ENCODE results near the gene STAC3. TPM values are rescaled to one million over a fixed set of nuclear protein-coding genes. Genes with fewer than 3 reads are reported as not detected.

Gene STAC3
- total RNA-seq, 2 experiments from 2014 or later, result 0.71 to 1.4 TPM

DNA sequence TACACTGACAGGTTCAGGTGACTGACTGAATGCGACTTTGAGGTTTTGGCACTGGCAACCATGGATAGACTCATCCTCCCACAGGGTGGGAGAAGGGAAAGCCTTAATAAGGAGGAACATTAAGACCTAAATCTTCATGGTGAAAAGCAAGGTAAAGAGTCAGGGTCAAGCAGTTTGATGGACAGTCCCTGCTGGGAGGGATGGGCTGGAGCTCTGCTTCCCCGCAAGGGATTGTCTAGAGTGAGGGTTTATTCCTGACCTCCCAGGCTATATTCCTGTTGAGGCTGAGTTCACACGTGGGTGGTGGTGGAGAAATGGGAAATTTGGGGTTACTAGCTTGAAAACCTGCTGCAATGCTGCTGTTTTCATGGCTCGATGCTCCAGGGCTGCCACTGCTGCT, 9.4 kb upstream of the STAC3 start:
- POLR2A ChIA-PET, result no interaction called here
- CTCF ChIA-PET, result interaction anchor here (1.0 to 3.0 kb wide), 3 partner anchors 10 to 47 kb away, joined by 3 to 8 read pairs (median 6); no protein-coding TSS in a partner anchor

- CTCF ChIA-PET, result interaction anchor here (1.4 to 1.7 kb wide), 2 partner anchors 11 to 17 kb away, joined by 3 to 6 read pairs; no protein-coding TSS in a partner anchor
- POLR2A ChIA-PET, result no interaction called here
These were observed 8.3 kb upstream of the STAC3 start for GRCh38 chr12:57258977-57259970.

- ChIA-PET CTCF (interaction anchor here (1.2 kb wide), 1 partner anchor 13 kb away, joined by 4 read pairs; no protein-coding TSS in a partner anchor), POLR2A (no interaction called here)
These were observed 4.9 kb upstream of the STAC3 start for GRCh38 chr12:57255916-57256315.

DNA sequence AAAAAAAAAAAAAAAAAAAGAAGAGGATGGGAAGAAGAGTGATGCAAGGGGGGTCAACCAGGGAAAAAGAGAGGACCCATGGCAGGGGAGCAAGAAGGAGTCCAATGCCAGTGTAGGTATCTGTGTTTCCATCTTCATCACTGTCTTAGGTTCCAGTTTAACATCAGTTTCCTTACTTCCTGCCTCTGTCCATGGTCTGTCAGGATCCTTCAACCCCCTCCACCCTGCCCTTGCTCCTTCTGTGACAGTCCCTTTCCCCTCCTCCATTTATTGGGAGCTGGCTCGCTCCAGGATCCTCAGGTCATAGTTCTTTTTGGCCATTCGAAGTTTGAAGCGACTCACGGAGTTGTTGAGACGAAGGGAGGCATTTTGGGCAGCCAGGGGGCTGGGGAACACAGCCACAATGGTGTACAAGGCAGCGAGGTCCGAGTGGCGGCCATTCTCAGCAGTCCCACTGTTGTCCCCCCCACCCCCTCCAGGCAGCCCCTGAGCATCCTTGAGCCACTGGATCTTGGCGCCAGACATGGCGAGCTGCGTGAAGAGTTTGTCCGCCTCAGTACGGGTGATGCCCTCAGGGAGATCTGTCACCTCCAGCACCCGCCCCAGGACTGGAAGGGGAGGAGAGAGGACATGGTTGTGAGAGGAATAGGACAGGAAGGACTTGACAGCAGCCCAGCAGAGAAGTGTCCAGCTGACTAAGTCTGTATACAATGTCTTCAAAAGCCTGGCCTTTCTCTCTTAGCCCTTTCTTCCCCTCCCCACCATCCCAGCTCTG, 3.7 kb upstream of the STAC3 start:
- ChIA-PET CTCF (interaction anchor here (0.8 to 1.0 kb wide), 2 partner anchors 41 to 53 kb away, joined by 3 read pairs; no protein-coding TSS in a partner anchor), POLR2A (interaction anchor here (0.6 kb wide), 1 partner anchor 206 kb away, joined by 8 read pairs; no protein-coding TSS in a partner anchor)

DNA sequence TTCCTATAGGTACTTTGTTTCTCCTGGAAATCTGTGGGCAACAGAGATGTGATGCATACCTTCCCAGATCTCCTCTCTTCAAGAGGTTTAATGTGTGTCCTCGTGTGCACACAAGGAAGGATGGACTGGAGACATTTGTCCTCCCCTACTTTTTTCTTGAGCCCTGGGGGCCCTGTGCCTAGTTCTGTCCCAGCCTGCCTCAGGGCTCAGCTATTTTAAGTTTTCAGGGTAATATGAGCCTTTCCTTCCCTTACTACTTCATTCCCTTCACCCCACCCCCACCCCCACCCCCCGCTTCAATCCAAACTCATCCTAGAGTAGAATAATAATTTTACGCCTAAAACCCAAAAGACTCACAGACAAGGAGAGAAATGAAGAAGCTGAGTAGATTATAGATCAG, 446 bp downstream of the STAC3 start:
- ChIA-PET CTCF (interaction anchor here (0.6 to 6.6 kb wide), 4 partner anchors 10 to 307 kb away, joined by 3 to 40 read pairs (median 3); no protein-coding TSS in a partner anchor), POLR2A (no interaction called here)

DNA sequence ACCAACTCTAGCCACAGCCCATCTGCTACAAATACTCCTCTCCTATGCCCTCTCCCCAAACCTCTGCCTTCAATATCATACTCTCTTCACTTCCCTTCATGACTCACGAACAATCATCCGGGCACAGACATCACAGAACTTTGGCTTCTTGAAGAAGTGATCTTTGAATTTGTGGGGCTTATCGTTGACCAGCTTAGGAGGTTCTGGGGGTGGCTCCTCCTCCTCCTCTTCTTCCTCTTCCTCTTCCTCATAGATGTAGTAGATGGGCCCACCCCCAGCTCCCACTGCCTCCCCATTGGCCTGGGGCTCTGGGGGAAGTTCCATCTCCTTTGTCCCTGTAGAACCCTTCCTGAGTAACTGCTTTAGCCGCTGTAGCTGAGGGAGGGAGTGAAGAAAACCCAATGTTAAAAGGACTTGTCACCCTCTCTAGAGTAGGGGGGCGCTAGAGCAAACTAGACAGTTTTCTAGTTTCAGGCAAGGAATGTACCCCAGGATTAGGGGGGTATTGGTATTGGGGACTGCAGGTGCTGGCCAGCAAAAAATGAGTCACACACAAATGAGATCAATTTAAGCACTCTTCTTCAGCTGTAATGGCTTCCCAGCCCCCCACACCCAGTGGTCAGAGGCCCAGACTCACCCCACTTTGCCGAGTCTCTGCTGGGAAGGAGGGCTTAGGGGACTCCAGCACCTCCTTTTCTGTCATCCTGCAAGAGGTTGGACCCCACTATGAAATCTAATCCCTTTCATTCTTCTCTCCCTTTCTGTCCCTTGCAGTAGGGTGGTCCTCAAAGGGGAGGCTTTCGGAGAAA, 1.8 kb downstream of the STAC3 start:
- ChIA-PET CTCF (interaction anchor here (0.6 to 6.6 kb wide), 3 partner anchors 8 to 407 kb away, joined by 3 to 40 read pairs (median 3); no protein-coding TSS in a partner anchor), POLR2A (no interaction called here)

DNA sequence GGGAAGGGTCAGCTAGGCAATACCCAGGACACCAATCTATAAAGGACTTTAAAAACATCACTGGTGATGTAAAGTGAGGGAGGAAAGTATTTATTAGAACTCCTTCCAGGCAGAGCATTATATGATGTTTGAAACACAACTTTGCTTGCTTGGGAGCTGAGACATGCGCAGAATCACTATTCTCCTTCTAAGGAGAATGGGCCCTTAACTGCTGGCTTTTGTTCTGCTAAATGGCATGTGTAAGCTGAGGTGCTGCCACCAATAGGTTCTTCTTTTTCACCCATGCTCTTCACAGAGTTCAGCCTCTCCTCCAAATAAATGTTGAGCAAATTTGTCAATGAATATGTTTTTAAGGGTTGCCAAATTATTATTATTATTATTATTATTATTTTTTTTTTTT, 3.9 kb downstream of the STAC3 start:
- ChIA-PET POLR2A (no interaction called here), CTCF (interaction anchor here (0.6 to 12.1 kb wide), 3 partner anchors 17 to 33 kb away, joined by 3 to 316 read pairs (median 40); partner anchors contain the start of gene SHMT2)

GRCh38 chr12:57244312-57244696, 6.7 kb downstream of the STAC3 start:
- CTCF ChIA-PET, result interaction anchor here (0.9 to 12.1 kb wide), 8 partner anchors 8 to 211 kb away, joined by 3 to 327 read pairs (median 7); partner anchors contain the start of genes INHBC, INHBE, NXPH4 and SHMT2
- POLR2A ChIA-PET, result no interaction called here

DNA sequence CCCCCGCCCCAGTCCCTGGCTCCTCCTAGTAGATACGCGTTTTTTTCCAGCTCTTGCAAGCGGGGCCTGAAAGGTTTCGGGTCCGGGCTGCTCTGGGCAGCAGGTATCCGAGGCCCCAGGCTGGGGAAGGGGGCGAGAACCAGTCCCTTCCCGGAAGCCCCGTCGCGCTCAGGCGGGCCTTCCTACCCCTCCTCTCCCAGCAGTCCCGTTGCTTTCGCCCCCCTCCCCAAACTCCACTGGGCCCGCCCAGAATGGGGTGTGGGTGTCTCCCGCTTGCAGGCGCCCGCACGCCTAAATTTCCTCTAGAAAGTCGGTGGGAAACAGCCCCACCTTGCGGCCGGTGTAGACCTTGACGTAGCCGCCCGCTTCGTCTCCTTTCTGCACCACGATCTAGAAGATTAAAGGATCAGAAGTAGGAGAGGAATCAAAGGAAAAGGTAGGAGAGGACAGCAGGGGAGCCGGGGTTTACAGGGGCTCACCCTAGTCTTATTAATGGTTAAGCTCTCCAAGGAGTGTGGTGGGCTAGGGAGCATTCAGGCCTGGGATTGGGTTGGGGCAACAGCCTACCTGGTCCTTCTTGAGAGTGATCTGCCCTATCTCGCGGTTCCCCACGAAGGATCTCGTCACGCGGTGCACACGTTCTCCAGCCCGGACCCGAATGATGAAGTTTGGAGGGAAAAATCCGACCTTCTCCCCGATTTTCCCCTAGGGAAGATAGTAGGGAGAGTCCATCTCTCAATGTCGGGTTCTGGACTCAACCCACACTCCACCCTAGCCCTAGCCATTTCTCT, 7.3 kb downstream of the STAC3 start:
- POLR2A ChIA-PET, result interaction anchor here (0.6 to 1.4 kb wide), 3 partner anchors 14 to 215 kb away, joined by 3 to 12 read pairs (median 6); partner anchors contain the start of gene SHMT2
- CTCF ChIA-PET, result interaction anchor here (0.6 to 12.1 kb wide), 26 partner anchors 9 to 220 kb away, joined by 3 to 327 read pairs (median 4); partner anchors contain the start of genes INHBC, INHBE, NXPH4 and SHMT2

- POLR2A ChIA-PET, result interaction anchor here (0.6 to 1.4 kb wide), 5 partner anchors 14 to 216 kb away, joined by 3 to 12 read pairs (median 3); partner anchors contain the start of gene SHMT2
- CTCF ChIA-PET, result interaction anchor here (0.6 to 12.1 kb wide), 28 partner anchors 13 to 223 kb away, joined by 3 to 327 read pairs (median 4); partner anchors contain the start of genes INHBE, NXPH4 and SHMT2
These were observed 8.1 kb downstream of the STAC3 start for GRCh38 chr12:57242691-57243454.

DNA sequence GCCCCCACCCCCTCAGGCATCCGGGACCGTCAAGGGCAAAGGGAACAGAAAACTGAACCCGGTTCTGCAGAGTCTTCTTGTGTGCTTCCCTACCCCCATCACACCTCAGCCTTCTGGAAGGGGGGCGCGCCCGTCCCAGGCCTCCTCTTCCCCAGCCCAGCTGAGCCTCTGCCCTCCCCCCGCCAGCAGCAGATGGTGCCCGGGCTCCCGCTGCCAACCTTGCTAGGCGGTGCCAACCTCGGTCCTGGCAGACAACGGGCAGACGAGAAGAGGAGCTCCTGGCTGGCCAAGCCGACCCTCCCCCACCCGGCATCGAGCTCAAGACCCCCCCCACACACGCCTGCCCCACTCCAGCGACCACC, 8.7 kb downstream of the STAC3 start:
- CTCF ChIA-PET, result interaction anchor here (0.8 to 12.1 kb wide), 22 partner anchors 13 to 223 kb away, joined by 3 to 327 read pairs (median 4); partner anchors contain the start of genes INHBE, NXPH4 and SHMT2
- POLR2A ChIA-PET, result interaction anchor here (0.6 to 3.7 kb wide), 4 partner anchors 13 to 211 kb away, joined by 3 to 39 read pairs (median 8); partner anchors contain the start of gene SHMT2

GRCh38 chr12:57241402-57242310, 9.3 kb downstream of the STAC3 start:
- POLR2A ChIA-PET, result interaction anchor here (0.5 to 3.7 kb wide), 3 partner anchors 12 to 28 kb away, joined by 3 to 39 read pairs (median 6); partner anchors contain the start of gene SHMT2

DNA sequence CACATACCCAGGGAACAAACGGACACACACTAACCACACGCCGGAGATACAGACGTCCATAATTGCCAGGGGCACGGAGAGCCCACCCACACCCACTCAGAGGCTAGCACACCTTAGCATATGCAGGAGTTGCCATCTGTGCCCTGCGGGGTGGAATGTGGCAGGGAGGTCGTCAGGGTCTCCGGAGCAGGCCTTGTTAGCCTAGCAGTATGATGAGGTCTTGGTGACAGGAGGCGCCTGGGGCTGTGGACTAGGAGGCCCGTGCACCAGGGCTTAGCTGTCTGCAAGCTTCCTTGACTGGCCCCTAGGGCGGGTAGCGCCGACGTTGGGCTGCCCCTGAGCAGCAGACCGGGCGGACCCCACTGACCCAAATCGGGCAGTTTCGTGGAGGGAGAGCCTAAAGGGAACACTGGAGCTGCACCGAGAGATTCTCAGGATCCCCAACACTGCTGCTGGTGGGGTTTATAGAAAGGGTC, 10.0 kb downstream of the STAC3 start:
- ChIA-PET POLR2A (interaction anchor here (0.5 to 3.7 kb wide), 7 partner anchors 11 to 220 kb away, joined by 3 to 39 read pairs (median 6); partner anchors contain the start of gene SHMT2), CTCF (interaction anchor here (0.6 to 12.1 kb wide), 10 partner anchors 9 to 195 kb away, joined by 3 to 327 read pairs (median 4); partner anchors contain the start of genes LRP1, NXPH4 and SHMT2)

More at GRCh38 chr12:57241402-57242310, 9.3 kb downstream of the STAC3 start:
- CTCF ChIA-PET, result interaction anchor here (0.6 to 12.1 kb wide), 20 partner anchors 8 to 255 kb away, joined by 3 to 327 read pairs (median 4); partner anchors contain the start of genes NXPH4 and SHMT2

- POLR2A ChIA-PET, result interaction anchor here (0.5 to 3.7 kb wide), 8 partner anchors 11 to 221 kb away, joined by 3 to 39 read pairs (median 4); partner anchors contain the start of gene SHMT2
- CTCF ChIA-PET, result interaction anchor here (0.6 to 12.1 kb wide), 14 partner anchors 10 to 215 kb away, joined by 3 to 327 read pairs (median 4); partner anchors contain the start of genes LRP1, NXPH4 and SHMT2
These were observed 10.7 kb downstream of the STAC3 start for GRCh38 chr12:57240066-57240921.

Data from activated CD8-positive, alpha-beta memory T cell treated with anti-CD3 and anti-CD28 coated beads for 36 hours (primary cell).